Peyer's patch (tissue), 4 donors: ENCODE data around the gene CLEC16A. TPM values are rescaled to one million over a fixed set of nuclear protein-coding genes. Genes with fewer than 3 reads are reported as not detected.

Source experiments
- DNase-seq, 3 donors: peaks; one replicate each; pipeline ENCODE4 v3.0.0-alpha.2; 2017 to 2019
- H3K27ac ChIP-seq, 4 donors: fragments of 200-600 bp; sonication (generic); one replicate each; pipeline ENCODE4 v1.5.1; 2016 to 2019
- H3K27me3 ChIP-seq, 2 donors: fragments of 200-600 bp; sonication (generic); one replicate each; pipeline ENCODE4 v1.5.1; 2019
- H3K36me3 ChIP-seq, 3 donors: fragments of 200-600 bp; sonication (generic); one replicate each; pipeline ENCODE4 v1.5.1; 2016 to 2019
- H3K4me1 ChIP-seq, 4 donors: fragments of 200-600 bp; sonication (generic); one replicate each; pipeline ENCODE4 v1.5.1; 2016 to 2019
- H3K4me3 ChIP-seq, 4 donors: fragments of 200-600 bp; sonication (generic); 1 replicate in 3 of 4; 2 replicates in 1 of 4; pipeline ENCODE4 v1.5.1; 2016 to 2019; ENCODE audit warnings: mild to moderate bottlenecking in 1 of 4
- H3K9me3 ChIP-seq, 4 donors: fragments of 200-600 bp; sonication (generic); one replicate each; pipeline ENCODE4 v1.5.1; 2016 to 2019; ENCODE audit warnings: mild to moderate bottlenecking in 1 of 4
- POLR2A ChIP-seq, 2 donors: fragments of 450-650 bp; IDR thresholded peaks; one replicate each; pipeline ENCODE4 v1.5.1; 2017; ENCODE audit warnings: antibody characterized with exemption in 2 of 2, mild to moderate bottlenecking in 2 of 2, moderate library complexity in 2 of 2
- total RNA-seq, 4 donors: library from RNA; depleted of rRNA; stranded (reverse); fragments of >200 nt; gene quantifications; one replicate each; pipeline ENCODE4 v1.1.0, GENCODE V29; 2016
- TF ChIP-seq, protein P1 (sequence below), 6 experiments: fragments of 450-650 bp in 4 of 6; fragments of 200-600 bp in 2 of 6; sonication (generic) in 1 of 6; IDR thresholded peaks; one replicate each; pipeline ENCODE4 v1.5.1; 2017 to 2019; ENCODE audit warnings: antibody characterized with exemption in 6 of 6, mild to moderate bottlenecking in 3 of 6, moderate library complexity in 1 of 6

CLEC16A gene
- total RNA-seq, 4 donors from 2014 or later, result 37.8 to 139 (median 64.3) TPM

DNA sequence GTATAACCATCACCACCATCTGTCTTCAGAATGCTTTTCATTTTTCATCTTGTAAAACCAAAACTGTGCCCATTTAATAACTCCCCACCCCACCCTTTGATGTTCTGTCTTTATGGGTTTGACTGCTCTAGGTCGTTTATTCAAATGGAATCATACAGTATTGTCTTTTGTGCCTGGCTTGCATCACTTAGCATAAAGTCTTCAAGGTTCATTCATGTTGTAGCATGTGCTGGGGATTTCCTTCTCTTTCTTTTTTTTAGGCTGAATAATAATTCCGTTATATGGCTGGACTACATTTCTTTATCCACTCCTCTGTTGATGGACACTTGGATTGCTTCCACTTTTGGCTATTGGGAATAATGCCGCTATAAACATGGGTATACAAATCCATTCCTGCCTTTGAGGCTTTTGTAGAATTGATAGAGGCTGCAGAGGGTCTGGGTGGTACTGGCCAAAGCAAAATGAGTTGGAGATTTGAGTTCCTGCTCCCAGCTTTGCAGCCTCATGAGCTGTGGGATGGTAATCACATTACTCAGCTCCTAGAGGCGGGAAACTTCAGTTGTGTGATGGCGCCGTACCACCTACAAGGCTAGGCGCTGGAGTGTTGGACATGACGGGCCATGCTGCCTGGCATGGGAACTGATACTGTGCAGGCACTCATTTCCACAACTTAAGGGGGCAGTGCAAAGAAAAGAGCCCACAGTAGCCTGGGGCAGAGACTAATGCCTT, 64.8 kb downstream of the CLEC16A start:
- Histone ChIP-seq H3K27me3 (no peaks in the 10 kb centered on the region), H3K27ac (no peak overlapping the region), H3K9me3 (no peaks in the 10 kb centered on the region), H3K4me1 (no peaks in the 10 kb centered on the region), H3K4me3 (no peak overlapping the region), H3K36me3 (peaks cover 0 to 9% (median 0%) of the 10 kb centered on the region in 3 donors)
- no peak for DNase-seq
- TF ChIP-seq, protein P1, sequence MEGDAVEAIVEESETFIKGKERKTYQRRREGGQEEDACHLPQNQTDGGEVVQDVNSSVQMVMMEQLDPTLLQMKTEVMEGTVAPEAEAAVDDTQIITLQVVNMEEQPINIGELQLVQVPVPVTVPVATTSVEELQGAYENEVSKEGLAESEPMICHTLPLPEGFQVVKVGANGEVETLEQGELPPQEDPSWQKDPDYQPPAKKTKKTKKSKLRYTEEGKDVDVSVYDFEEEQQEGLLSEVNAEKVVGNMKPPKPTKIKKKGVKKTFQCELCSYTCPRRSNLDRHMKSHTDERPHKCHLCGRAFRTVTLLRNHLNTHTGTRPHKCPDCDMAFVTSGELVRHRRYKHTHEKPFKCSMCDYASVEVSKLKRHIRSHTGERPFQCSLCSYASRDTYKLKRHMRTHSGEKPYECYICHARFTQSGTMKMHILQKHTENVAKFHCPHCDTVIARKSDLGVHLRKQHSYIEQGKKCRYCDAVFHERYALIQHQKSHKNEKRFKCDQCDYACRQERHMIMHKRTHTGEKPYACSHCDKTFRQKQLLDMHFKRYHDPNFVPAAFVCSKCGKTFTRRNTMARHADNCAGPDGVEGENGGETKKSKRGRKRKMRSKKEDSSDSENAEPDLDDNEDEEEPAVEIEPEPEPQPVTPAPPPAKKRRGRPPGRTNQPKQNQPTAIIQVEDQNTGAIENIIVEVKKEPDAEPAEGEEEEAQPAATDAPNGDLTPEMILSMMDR (IDR thresholded peaks at IDR 0.05), result no peak
- TF ChIP-seq POLR2A (IDR thresholded peaks at IDR 0.05), result no peak

DNA sequence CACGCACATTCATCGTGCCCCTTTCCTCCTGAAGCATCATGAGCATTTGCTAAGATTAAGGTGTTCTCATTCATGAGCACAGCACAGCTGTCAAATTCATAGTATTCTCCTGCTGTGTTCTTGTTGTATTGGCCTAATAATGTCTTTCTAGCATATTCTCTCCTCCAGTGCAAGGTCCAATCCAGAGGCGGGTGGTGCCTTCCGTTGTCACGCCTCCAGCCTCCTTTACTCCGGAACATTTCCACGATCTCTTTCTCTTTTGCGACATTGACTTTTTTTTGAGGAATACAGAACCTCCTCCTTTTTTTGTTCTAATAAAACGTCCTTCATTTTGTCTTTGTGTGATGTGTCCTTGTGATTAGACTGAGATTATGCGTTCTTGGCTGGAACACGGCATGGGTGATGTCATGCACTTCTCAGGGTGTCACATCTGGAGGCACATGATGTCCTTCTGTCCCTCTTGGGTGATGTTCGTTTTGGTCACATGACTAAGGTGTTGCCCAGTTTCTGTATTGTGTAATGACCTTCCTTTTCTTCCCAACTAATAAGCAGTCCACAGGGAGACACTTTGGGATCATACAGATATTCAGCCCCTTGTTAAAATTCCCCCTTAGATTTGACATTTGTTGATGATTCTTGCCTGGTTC, 66.3 kb downstream of the CLEC16A start:
- peak in 1 of 3 donors; percentile 67 for DNase-seq
- peaks cover 0 to 3% (median 0%) of the 10 kb centered on the region in 4 donors for H3K4me1 ChIP-seq
- H3K4me3 ChIP-seq, result no peak overlapping the region
- peaks cover 0 to 5% (median 0%) of the 10 kb centered on the region in 3 donors for H3K36me3 ChIP-seq
- TF ChIP-seq, protein P1 (IDR thresholded peaks at IDR 0.05), result no peak
- TF ChIP-seq POLR2A (IDR thresholded peaks at IDR 0.05), result no peak
- H3K27ac ChIP-seq, result peak overlapping the region in 1 of 4 donors; percentile 57
- H3K27me3 ChIP-seq, result no peaks in the 10 kb centered on the region
- H3K9me3 ChIP-seq, result no peaks in the 10 kb centered on the region

DNA sequence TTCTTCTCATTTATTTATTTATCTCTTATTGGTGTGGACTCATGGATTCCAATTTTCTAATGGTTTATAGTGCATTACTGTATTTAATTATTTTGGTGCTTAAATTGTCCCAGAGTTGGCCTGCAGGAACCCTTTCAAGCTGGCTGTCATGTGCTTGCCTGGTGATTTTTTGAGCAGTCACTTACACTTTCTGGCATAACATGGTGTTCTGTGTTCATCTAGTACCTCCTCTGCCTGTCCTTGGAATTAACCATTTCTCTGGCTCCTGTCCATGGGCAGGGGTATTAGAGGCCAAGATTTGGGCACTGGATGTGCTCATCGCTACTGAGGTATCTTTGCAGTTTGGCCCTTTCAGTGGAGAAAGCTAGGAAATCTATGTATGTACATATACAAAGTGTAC, 67.0 kb downstream of the CLEC16A start:
- H3K4me3 ChIP-seq, result no peak overlapping the region
- H3K27me3 ChIP-seq, result no peaks in the 10 kb centered on the region
- H3K9me3 ChIP-seq, result no peaks in the 10 kb centered on the region
- H3K4me1 ChIP-seq, result peaks cover 0 to 9% (median 0%) of the 10 kb centered on the region in 4 donors
- DNase-seq, result no peak
- peaks cover 0 to 5% (median 0%) of the 10 kb centered on the region in 3 donors for H3K36me3 ChIP-seq
- peak overlapping the region in 1 of 4 donors; percentile 57 for H3K27ac ChIP-seq
- TF ChIP-seq POLR2A (IDR thresholded peaks at IDR 0.05), result no peak
- TF ChIP-seq, protein P1 (IDR thresholded peaks at IDR 0.05), result no peak

DNA sequence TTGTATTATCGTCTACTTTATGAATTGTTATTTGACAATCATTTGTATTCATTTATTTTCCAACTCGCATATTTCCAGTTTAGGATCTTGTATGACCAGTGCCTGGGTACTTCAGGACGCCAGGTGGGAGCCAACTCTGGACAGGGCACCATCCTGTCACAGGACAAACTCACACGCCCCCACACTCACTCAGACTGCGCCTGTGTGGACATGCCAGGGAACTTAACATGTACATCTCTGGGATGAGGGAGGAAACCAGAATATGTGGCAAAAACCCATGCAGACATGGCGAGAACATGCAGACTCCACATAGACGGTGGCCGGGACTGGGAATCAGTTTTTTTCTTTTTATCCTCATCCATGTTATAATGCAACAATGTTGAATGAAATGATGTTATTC, 68.5 kb downstream of the CLEC16A start:
- Histone ChIP-seq H3K27ac (no peak overlapping the region), H3K4me3 (no peak overlapping the region), H3K9me3 (no peaks in the 10 kb centered on the region), H3K27me3 (no peaks in the 10 kb centered on the region), H3K36me3 (peaks cover 0 to 5% (median 0%) of the 10 kb centered on the region in 3 donors), H3K4me1 (peaks cover 0 to 15% (median 2%) of the 10 kb centered on the region in 4 donors)
- no peak for DNase-seq
- no peak for TF ChIP-seq POLR2A (IDR thresholded peaks at IDR 0.05)
- TF ChIP-seq, protein P1 (IDR thresholded peaks at IDR 0.05), result no peak

DNA sequence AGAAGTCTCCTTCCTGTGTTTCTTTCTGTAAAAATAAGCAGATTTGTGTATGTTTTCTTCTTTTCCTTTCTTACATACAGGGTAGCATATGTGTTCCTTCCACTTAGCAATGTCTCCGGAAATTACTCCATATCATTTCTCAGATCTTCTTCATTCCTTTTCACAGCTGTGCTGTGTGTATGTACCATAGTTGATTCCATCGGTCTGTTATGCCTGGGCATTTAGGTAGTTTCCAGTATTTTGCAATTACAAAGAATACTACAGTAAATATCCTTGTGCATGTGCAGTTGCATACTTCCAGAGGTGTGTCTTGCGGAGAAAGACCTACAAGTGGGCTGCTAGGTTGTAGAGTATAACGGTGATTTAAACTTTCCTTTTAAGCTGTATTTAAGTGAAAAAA, 69.8 kb downstream of the CLEC16A start:
- TF ChIP-seq POLR2A (IDR thresholded peaks at IDR 0.05), result no peak
- TF ChIP-seq, protein P1 (IDR thresholded peaks at IDR 0.05), result no peak
- Histone ChIP-seq H3K27ac (no peak overlapping the region), H3K27me3 (no peaks in the 10 kb centered on the region), H3K4me1 (peaks cover 0 to 15% (median 2%) of the 10 kb centered on the region in 4 donors), H3K9me3 (no peaks in the 10 kb centered on the region), H3K4me3 (no peak overlapping the region), H3K36me3 (peaks cover 0 to 5% (median 0%) of the 10 kb centered on the region in 3 donors)
- no peak for DNase-seq
